GM21576 (cell line): ENCODE results near the gene ISOC2.
"Not testable (repeated sequence)": the region's sequence is repeated elsewhere in the genome, so short reads cannot be mapped to it uniquely, and the experiment has no call there.

Experiments
- ATAC-seq: cut with Tn5 transposase; IDR thresholded peaks from one replicate; pipeline ENCODE4 v1.9.1; 2021; ENCODE audit warnings: mild to moderate bottlenecking, moderate library complexity; ENCODE audit not compliant: unreplicated experiment

ISOC2 gene

GRCh38 chr19:55418185-55418584 is 43.3 kb downstream of the ISOC2 start:
- no peak for ATAC-seq

GRCh38 chr19:55410168-55410567 is 51.3 kb downstream of the ISOC2 start:
- ATAC-seq = no peak

DNA sequence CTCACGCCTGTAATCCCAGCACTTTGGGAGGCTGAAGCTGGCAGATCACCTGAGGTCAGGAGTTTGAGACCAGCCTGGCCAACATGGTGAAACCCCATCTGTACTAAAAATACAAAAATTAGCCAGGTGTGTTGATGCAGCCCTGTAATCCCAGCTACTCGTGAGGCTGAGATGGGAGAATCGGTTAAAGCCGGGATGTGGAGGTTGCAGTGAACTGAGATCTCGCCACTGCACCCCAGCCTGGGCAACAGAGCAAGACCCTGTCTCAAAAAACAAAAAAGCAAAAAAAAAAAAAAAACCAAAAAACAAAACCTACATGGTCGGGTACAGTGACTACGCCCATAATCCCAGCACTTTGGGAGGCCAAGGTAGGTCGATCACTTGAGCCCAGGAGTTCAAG is 52.3 kb downstream of the ISOC2 start:
- not testable (repeated sequence) for ATAC-seq

- ATAC-seq = no peak
Observed at GRCh38 chr19:55408533-55408872, 52.9 kb downstream of the ISOC2 start.

GRCh38 chr19:55407800-55408532 is 53.5 kb downstream of the ISOC2 start:
- peak; percentile 80 for ATAC-seq

DNA sequence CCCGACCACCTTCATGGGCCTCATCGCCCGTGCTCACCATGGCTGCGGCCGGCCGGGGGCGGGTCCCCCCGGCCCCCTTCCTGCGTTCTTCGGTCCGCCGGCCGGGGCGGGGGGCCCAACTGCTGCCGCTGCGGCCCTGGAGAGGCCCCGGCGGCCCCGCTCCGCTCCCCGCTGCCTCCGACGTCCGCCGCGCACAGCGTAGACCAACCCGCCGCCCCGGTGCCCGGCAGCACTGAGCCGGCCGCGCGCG is 54.0 kb downstream of the ISOC2 start, which contains the start of gene UBE2S:
Gene UBE2S, minus strand, starts transcription at position 239 of the 250 bp plus-strand sequence. Its CDS starts 199 bp downstream, at position 40.
- ATAC-seq = peak; percentile 66

- no peak for ATAC-seq
Observed at GRCh38 chr19:55406826-55407549, 54.5 kb downstream of the ISOC2 start.

DNA sequence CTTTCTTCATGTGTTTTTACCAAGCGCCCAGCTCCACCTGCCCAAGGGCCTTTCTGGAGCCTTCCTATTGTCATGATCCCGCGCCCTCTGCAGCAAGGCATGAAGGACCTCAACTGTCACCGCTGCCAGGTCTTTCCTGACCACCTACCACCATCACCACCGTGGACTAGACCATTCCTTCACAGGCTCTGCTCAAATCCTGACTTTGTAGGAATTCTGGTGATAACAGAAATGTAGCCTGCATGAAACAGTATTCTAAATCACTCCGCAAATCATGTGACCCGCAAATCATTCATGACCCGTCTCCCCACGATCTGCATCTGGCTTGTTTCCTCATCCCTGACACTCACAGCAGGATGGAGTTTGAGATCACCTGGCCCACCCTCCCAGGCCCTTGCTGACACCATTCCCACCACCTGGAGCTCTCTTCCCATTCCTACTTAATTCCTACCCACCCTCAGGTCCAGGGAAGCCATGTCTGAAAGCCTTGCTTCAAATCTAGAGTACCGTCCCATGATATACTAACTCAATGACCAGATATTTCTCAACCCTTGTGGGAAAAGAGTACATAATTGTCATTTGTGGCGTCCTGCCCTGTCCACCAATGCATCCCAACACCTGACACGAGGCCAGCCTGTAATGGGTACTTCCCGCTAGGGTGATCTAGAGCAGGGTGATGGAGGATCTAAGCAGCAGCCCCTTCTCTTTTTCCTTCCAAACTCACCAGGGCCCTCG is 55.2 kb downstream of the ISOC2 start:
- no peak for ATAC-seq

- no peak for ATAC-seq
Observed at GRCh38 chr19:55405638-55406037, 55.8 kb downstream of the ISOC2 start.
